Aorta (tissue), 5 donors: Measurements from ENCODE around the gene PAXIP1. TPM values are rescaled to one million over a fixed set of nuclear protein-coding genes. Genes with fewer than 3 reads are reported as not detected.
"Not testable (repeated sequence)": the region's sequence is repeated elsewhere in the genome, so short reads cannot be mapped to it uniquely, and the experiment has no call there.

Experiments used
- ATAC-seq: fragments of 200-7000 bp; cut with Tn5 transposase; one replicate; pipeline ENCODE4 v1.9.1; 2022; ENCODE audit warnings: moderate library complexity; ENCODE audit not compliant: low FRiP score
- DNase-seq, 2 donors: peaks; one replicate each; pipeline ENCODE4 v3.0.0-alpha.2; 2020
- H3K27ac ChIP-seq, 2 donors: one replicate each; pipeline ENCODE4 v1.5.1; 2013; ENCODE audit warnings: low read length in 2 of 2, mild to moderate bottlenecking in 2 of 2, moderate library complexity in 2 of 2, control low read depth in 1 of 2, inconsistent platforms in 1 of 2, low read depth in 1 of 2
- H3K27me3 ChIP-seq, 2 donors: one replicate each; pipeline ENCODE4 v1.6.1; 2013; ENCODE audit warnings: control low read depth in 1 of 2, low read length in 1 of 2, mild to moderate bottlenecking in 1 of 2, moderate library complexity in 1 of 2; ENCODE audit not compliant: insufficient read depth in 2 of 2, control insufficient read depth in 1 of 2
- H3K36me3 ChIP-seq, 2 donors: one replicate each; pipeline ENCODE4 v1.6.1; 2013; ENCODE audit warnings: control low read depth in 1 of 2, low read length in 1 of 2, mild to moderate bottlenecking in 1 of 2; ENCODE audit not compliant: insufficient read depth in 2 of 2, control insufficient read depth in 1 of 2
- H3K4me1 ChIP-seq, 2 donors: one replicate each; pipeline ENCODE4 v1.6.1; 2013; ENCODE audit warnings: low read length in 2 of 2, control low read depth in 1 of 2, mild to moderate bottlenecking in 1 of 2, moderate library complexity in 1 of 2; ENCODE audit not compliant: insufficient read depth in 2 of 2, control insufficient read depth in 1 of 2
- H3K4me3 ChIP-seq, 2 donors: one replicate each; pipeline ENCODE4 v1.5.1; 2013; ENCODE audit warnings: low read length in 2 of 2, control low read depth in 1 of 2, mild to moderate bottlenecking in 1 of 2
- H3K9me3 ChIP-seq: one replicate; pipeline ENCODE4 v1.6.1; 2013; ENCODE audit warnings: mild to moderate bottlenecking, low read length; ENCODE audit not compliant: control insufficient read depth
- WGBS, 2 donors: extraction: QIAGEN DNeasy Blood & Tissue Kit; methylation state at CpG; one replicate each; pipeline ENCODE4 v1.1.7; 2013; 5-methylcytosine and 5-hydroxymethylcytosine counted together
- intact Hi-C, 2 donors: fragments of 100-400 bp; cut with DNase I; formaldehyde crosslinking; loops; one replicate each; pipeline versions ENCODE4 v1.14.2 to v1.15.0; 2022
- polyA plus RNA-seq, 2 donors: library from polyadenylated mRNA; stranded (reverse); fragments of 200-250 nt; gene quantifications; one replicate each; pipeline ENCODE4 v1.2.3, GENCODE V29; 2013
- total RNA-seq, 2 donors: library from RNA; stranded (reverse); fragmentation: NEBNext Ultra II Directional; extraction: Animal tissue kit (Norgen Biotek cat#: 25700); gene quantifications; one replicate each; pipeline ENCODE4 v1.2.1, GENCODE V29; 2021
- donor health status: healthy with polysubstance abuse.
- donor health status: Bipolar disorder and iron deficiency.
- donor health status: DM: no; HTN: no; CAD: no.
- donor health status: DM: no; HTN: no; CAD: no.
- donor health status: DM: yes; HTN: yes; CAD: no.

Gene PAXIP1
- total and polyA plus RNA-seq, 4 donors, result 3.4 to 12.2 (median 5.4) TPM

- ATAC-seq, H3K4me3 ChIP-seq, H3K9me3 ChIP-seq, H3K36me3 ChIP-seq, DNase-seq, H3K27ac ChIP-seq, H3K27me3 ChIP-seq, H3K4me1 ChIP-seq: not testable (repeated sequence)
- WGBS, 2 donors, result 73 to 80% methylated on average over 2 of the region's 2 CpGs
- intact Hi-C loops, result loop anchor here in 1 of 2 donors (10.0 kb wide), 1 partner anchor 272 kb away; no protein-coding TSS in a partner anchor
These were observed 80.5 kb downstream of the PAXIP1 start for GRCh38 chr7:154922472-154922871.

GRCh38 chr7:154919344-154920225 lies 83.3 kb downstream of the PAXIP1 start:
- intact Hi-C loops, result loop anchor here in 1 of 2 donors (10.0 kb wide), 1 partner anchor 275 kb away; no protein-coding TSS in a partner anchor
- Histone ChIP-seq H3K36me3 (no peaks in the 10 kb centered on the region), H3K4me3 (no peak overlapping the region), H3K27me3 (no peaks in the 10 kb centered on the region), H3K4me1 (no peaks in the 10 kb centered on the region), H3K9me3 (no peaks in the 10 kb centered on the region), H3K27ac (no peak overlapping the region)
- 53 to 60% methylated on average over 11 of the region's 11 CpGs for WGBS, 2 donors
- DNase-seq (no peak), ATAC-seq (no peak)

- no peaks in the 10 kb centered on the region for H3K4me1 ChIP-seq
- intact Hi-C loops, result no loop called here
- ATAC-seq (no peak), DNase-seq (no peak)
- H3K27ac ChIP-seq, result no peak overlapping the region
- no peaks in the 10 kb centered on the region for H3K9me3 ChIP-seq
- no peaks in the 10 kb centered on the region for H3K36me3 ChIP-seq
- H3K4me3 ChIP-seq, result no peak overlapping the region
- H3K27me3 ChIP-seq, result no peaks in the 10 kb centered on the region
- 75 to 78% methylated on average over 6 of the region's 6 CpGs for WGBS, 2 donors
These were observed 84.2 kb downstream of the PAXIP1 start for GRCh38 chr7:154918741-154919140.

- Histone ChIP-seq H3K36me3 (no peaks in the 10 kb centered on the region), H3K27ac (no peak overlapping the region), H3K27me3 (no peaks in the 10 kb centered on the region), H3K9me3 (no peaks in the 10 kb centered on the region), H3K4me1 (no peaks in the 10 kb centered on the region), H3K4me3 (no peak overlapping the region)
- no peak for DNase-seq
- no peak for ATAC-seq
- intact Hi-C loops, result no loop called here
- WGBS, 2 donors, result 82 to 88% methylated on average over 6 of the region's 6 CpGs
These were observed 84.7 kb downstream of the PAXIP1 start for GRCh38 chr7:154918266-154918665.

- DNase-seq (no peak), ATAC-seq (no peak)
- intact Hi-C loops, result no loop called here
- Histone ChIP-seq H3K27ac (no peak overlapping the region), H3K4me3 (no peak overlapping the region), H3K27me3 (no peaks in the 10 kb centered on the region), H3K4me1 (no peaks in the 10 kb centered on the region), H3K36me3 (no peaks in the 10 kb centered on the region), H3K9me3 (no peaks in the 10 kb centered on the region)
- WGBS, 2 donors, result 80 to 83% methylated on average over 7 of the region's 7 CpGs
These were observed 85.1 kb downstream of the PAXIP1 start for GRCh38 chr7:154917808-154918160.

- whole genome bisulfite sequencing, 2 donors, result 88 to 90% methylated on average over 13 of the region's 13 CpGs
- intact Hi-C loops, result no loop called here
- Histone ChIP-seq H3K9me3 (no peaks in the 10 kb centered on the region), H3K27me3 (no peaks in the 10 kb centered on the region), H3K27ac (no peak overlapping the region), H3K4me3 (no peak overlapping the region), H3K4me1 (no peaks in the 10 kb centered on the region), H3K36me3 (no peaks in the 10 kb centered on the region)
- ATAC-seq (no peak), DNase-seq (no peak)
These were observed 85.8 kb downstream of the PAXIP1 start for GRCh38 chr7:154916856-154917807.

GRCh38 chr7:154916381-154916780 lies 86.5 kb downstream of the PAXIP1 start:
- ATAC-seq, result no peak
- no peak for DNase-seq
- 85 to 86% methylated on average over 14 of the region's 14 CpGs for WGBS, 2 donors
- intact Hi-C loops, result no loop called here
- Histone ChIP-seq H3K4me1 (no peaks in the 10 kb centered on the region), H3K27me3 (no peaks in the 10 kb centered on the region), H3K36me3 (no peaks in the 10 kb centered on the region), H3K27ac (no peak overlapping the region), H3K4me3 (no peak overlapping the region), H3K9me3 (no peaks in the 10 kb centered on the region)

- no peaks in the 10 kb centered on the region for H3K4me1 ChIP-seq
- intact Hi-C loops, result no loop called here
- no peak for DNase-seq
- ATAC-seq, result no peak
- H3K9me3 ChIP-seq, result no peaks in the 10 kb centered on the region
- H3K27ac ChIP-seq, result no peak overlapping the region
- 91 to 95% methylated on average over 4 of the region's 4 CpGs for WGBS, 2 donors
- H3K4me3 ChIP-seq, result no peak overlapping the region
- no peaks in the 10 kb centered on the region for H3K36me3 ChIP-seq
- H3K27me3 ChIP-seq, result no peaks in the 10 kb centered on the region
These were observed 87.3 kb downstream of the PAXIP1 start for GRCh38 chr7:154915600-154915999.
